HepG2 (cell line): ENCODE measurements around the gene ADGRG1. TPM values are rescaled to one million over a fixed set of nuclear protein-coding genes. Genes with fewer than 3 reads are reported as not detected.

Experiments used
- ATAC-seq: fragments of 200-7000 bp; cut with Tn5 transposase; 3 replicates; pipeline ENCODE4 v1.9.1; 2020; ENCODE audit warnings: mild to moderate bottlenecking, moderate library complexity
- BruUV-seq: library from RNA; stranded (reverse); fragments of 400-500 nt; replicated peaks from 2 replicates; lab custom pipeline; 2021; lab: Mats Ljungman, UMichigan
- CTCF ChIA-PET: fragments of 300-600 bp; formaldehyde crosslinking; extraction: SDS; loops from one replicate; lab custom pipeline; 2021; ENCODE audit warnings: low total read pairs, inconsistent platforms, low intra/inter-chr PET ratio; lab: Yijun Ruan, JAX
- POLR2A ChIA-PET: fragments of 350-600 bp; sonication (Branson Sonifier 250); formaldehyde crosslinking; loops from one replicate; lab custom pipeline; 2020; ENCODE audit warnings: antibody characterized with exemption, inconsistent platforms; lab: Yijun Ruan, JAX
- DNase-seq: peaks from one replicate; pipeline ENCODE4 v3.0.0-alpha.2; 2015; ENCODE audit warnings: low spot score
- FAIRE-seq: peaks from 3 replicates; lab custom pipeline; 2011; peaks lifted over from hg19 to GRCh38; lab: Jason Lieb, UNC
- H2AFZ ChIP-seq: one replicate; pipeline ENCODE4 v1.6.1; 2011; ENCODE audit warnings: low read length, inconsistent platforms
- H3K27ac ChIP-seq: fragments of 300-600 bp; 3 replicates; pipeline ENCODE4 v1.8.0; 2011; ENCODE audit warnings: mixed run types, mild to moderate bottlenecking, mixed read lengths, low read length, inconsistent platforms; ENCODE audit not compliant: insufficient read depth; ENCODE audit errors: extremely low read length
- H3K27me3 ChIP-seq, 2 experiments: fragments of 200-600 bp in 1 of 2; 2 replicates in 1 of 2; 3 replicates in 1 of 2; pipeline versions ENCODE4 v1.6.0 to v1.8.0; 2011; ENCODE audit warnings: low read length in 2 of 2, mild to moderate bottlenecking in 2 of 2, moderate library complexity in 2 of 2, inconsistent platforms in 1 of 2; ENCODE audit not compliant: insufficient read depth in 2 of 2, control insufficient read depth in 1 of 2
- H3K36me3 ChIP-seq, 2 experiments: fragments of 200-600 bp in 1 of 2; replicated peaks in 1 of 2; 2 replicates in 1 of 2; 3 replicates in 1 of 2; pipeline versions ENCODE4 v1.5.1 to v1.8.0; 2011; ENCODE audit warnings: low read length in 2 of 2, inconsistent platforms in 1 of 2; ENCODE audit not compliant: insufficient read depth in 2 of 2, control insufficient read depth in 1 of 2
- H3K4me1 ChIP-seq: 2 replicates; pipeline ENCODE4 v1.5.1; 2012; ENCODE audit warnings: low read length, inconsistent platforms; ENCODE audit not compliant: insufficient read depth
- H3K4me2 ChIP-seq: 2 replicates; pipeline ENCODE4 v1.6.0; 2011; ENCODE audit warnings: low read depth, low read length, inconsistent platforms
- H3K4me3 ChIP-seq, 3 experiments: fragments of 200-600 bp in 1 of 3; sonication (generic), shearing (Covaris generic) in 1 of 3; replicated peaks in 1 of 3; 2 replicates each; pipeline ENCODE4 v1.5.1; 2011 to 2016; ENCODE audit warnings: low read length in 3 of 3, inconsistent platforms in 2 of 3, low read depth in 2 of 3, mild to moderate bottlenecking in 2 of 3, control low read depth in 1 of 3, mixed read lengths in 1 of 3; ENCODE audit not compliant: insufficient read depth in 1 of 3
- H3K79me2 ChIP-seq: one replicate; pipeline ENCODE4 v1.6.1; 2011; ENCODE audit warnings: low read length, inconsistent platforms; ENCODE audit not compliant: insufficient read depth
- H3K9ac ChIP-seq: 2 replicates; pipeline ENCODE4 v1.6.0; 2011; ENCODE audit warnings: mild to moderate bottlenecking, low read depth, low read length, inconsistent platforms; ENCODE audit not compliant: insufficient read depth
- H3K9me3 ChIP-seq: 2 replicates; pipeline ENCODE4 v1.5.1; 2012; ENCODE audit warnings: mild to moderate bottlenecking, low read length
- H4K20me1 ChIP-seq: 2 replicates; pipeline ENCODE4 v1.6.0; 2011; ENCODE audit warnings: inconsistent platforms, mild to moderate bottlenecking, low read length, moderate library complexity; ENCODE audit not compliant: insufficient read depth
- KDM3A ChIP-seq: IDR thresholded peaks from 2 replicates; pipeline ENCODE4 v1.6.1; 2018; ENCODE audit warnings: low read depth, missing compliant biosample characterization
- RORA ChIP-seq: sonication (generic); formaldehyde crosslinking; IDR thresholded peaks from 2 replicates; pipeline ENCODE4 v1.5.0; 2020; ENCODE audit warnings: mild to moderate bottlenecking, missing genetic modification reagents, moderate library complexity
- SALL1 ChIP-seq: sonication (generic); formaldehyde crosslinking; IDR thresholded peaks from 2 replicates; pipeline ENCODE4 v1.8.0; 2022; ENCODE audit warnings: mild to moderate bottlenecking, missing genetic modification reagents
- TAF15 ChIP-seq: fragments of 200-400 bp; formaldehyde crosslinking; IDR thresholded peaks from one replicate; pipeline ENCODE4 v1.6.1; 2018; ENCODE audit warnings: mild to moderate bottlenecking, low read depth, low read length; ENCODE audit not compliant: poor library complexity, severe bottlenecking
- TBL1XR1 ChIP-seq: fragments of 150-350 bp; IDR thresholded peaks from 2 replicates; pipeline ENCODE4 v1.6.1; 2014; ENCODE audit warnings: borderline replicate concordance, low read length; ENCODE audit not compliant: partially characterized antibody
- YEATS4 ChIP-seq: sonication (generic); formaldehyde crosslinking; IDR thresholded peaks from 2 replicates; pipeline ENCODE4 v1.4.0; 2020; ENCODE audit warnings: missing genetic modification reagents, borderline replicate concordance
- ZC3H13 ChIP-seq: sonication (generic); formaldehyde crosslinking; IDR thresholded peaks from 2 replicates; pipeline ENCODE4 v1.8.1; 2023; ENCODE audit warnings: mild to moderate bottlenecking, missing genetic modification reagents, moderate library complexity
- ZFX ChIP-seq: sonication (generic); formaldehyde crosslinking; IDR thresholded peaks from 2 replicates; pipeline ENCODE4 v1.4.0; 2020; ENCODE audit warnings: mild to moderate bottlenecking, low read depth, missing genetic modification reagents, moderate library complexity
- ZNF20 ChIP-seq: sonication (generic); formaldehyde crosslinking; IDR thresholded peaks from 2 replicates; pipeline ENCODE4 v1.4.0; 2020; ENCODE audit warnings: mild to moderate bottlenecking, moderate library complexity, missing genetic modification reagents
- ZNF343 ChIP-seq: sonication (generic); formaldehyde crosslinking; IDR thresholded peaks from 2 replicates; pipeline ENCODE4 v1.4.0; 2020; ENCODE audit warnings: mild to moderate bottlenecking, missing genetic modification reagents
- ZNF468 ChIP-seq: sonication (generic); formaldehyde crosslinking; IDR thresholded peaks from 2 replicates; pipeline ENCODE4 v1.8.0; 2022; ENCODE audit warnings: mild to moderate bottlenecking, moderate library complexity, missing genetic modification reagents
- WGBS: methylation state at CpG from one replicate; pipeline ENCODE4 v1.1.6; 2017; ENCODE audit warnings: low lambda C conversion rate; 5-methylcytosine and 5-hydroxymethylcytosine counted together
- in situ Hi-C: cut with HindIII; loops from 2 replicates; pipeline ENCODE4 v1.10.0; 2017; ENCODE audit warnings: low pct_unique_long_range_greater_than_20kb; ENCODE audit not compliant: extremely low pct_ligation_motif_present
- intact Hi-C: fragments of 100-400 bp; cut with micrococcal nuclease; formaldehyde crosslinking; loops from one replicate; pipeline ENCODE4 v1.10.0; 2022; ENCODE audit not compliant: unreplicated experiment
- polyA plus RNA-seq, 8 experiments: library from polyadenylated mRNA; depleted of rRNA in 3 of 8; stranded (reverse) in 7 of 8; unstranded in 1 of 8; fragments of >200 nt; fragmentation: Illumina TruSeq in 4 of 8; extraction: Trizol in 4 of 8; gene quantifications; 2 replicates each; pipeline versions ENCODE4 v1.2.1 to v1.2.3, GENCODE V29; 2011 to 2016; ENCODE audit warnings: low read depth in 4 of 8, missing spikeins in 1 of 8, mixed read lengths in 1 of 8; ENCODE audit not compliant: insufficient read depth in 1 of 8
- total RNA-seq, 5 experiments: library from RNA; depleted of rRNA; stranded (reverse); fragments of >200 nt; fragmentation: Illumina TruSeq; extraction: Trizol; gene quantifications; 2 replicates each; pipeline ENCODE4 v1.2.3, GENCODE V29; 2016; ENCODE audit warnings: low read depth in 1 of 5
- TF ChIP-seq, protein P1 (sequence below): sonication (generic); formaldehyde crosslinking; IDR thresholded peaks from 2 replicates; pipeline ENCODE4 v1.4.0; 2020; ENCODE audit warnings: missing genetic modification reagents, borderline replicate concordance
- TF ChIP-seq, protein P2 (sequence below): sonication (generic); formaldehyde crosslinking; IDR thresholded peaks from 2 replicates; pipeline ENCODE4 v1.4.0; 2020; ENCODE audit warnings: mild to moderate bottlenecking, missing genetic modification reagents, borderline replicate concordance
- TF ChIP-seq, protein P3 (sequence below), 2 experiments: sonication (generic) in 1 of 2; formaldehyde crosslinking in 1 of 2; IDR thresholded peaks; 2 replicates each; pipeline versions ENCODE4 v1.4.0 to v1.6.1; 2016 to 2020; ENCODE audit warnings: borderline replicate concordance in 1 of 2, low read depth in 1 of 2, mild to moderate bottlenecking in 1 of 2, missing genetic modification reagents in 1 of 2

The ADGRG1 gene
- total and polyA plus RNA-seq, 2 of the 13 experiments (the other 11 are each of a cell fraction or from before 2014, with no cell fraction given): 2.7 to 5.9 TPM

DNA sequence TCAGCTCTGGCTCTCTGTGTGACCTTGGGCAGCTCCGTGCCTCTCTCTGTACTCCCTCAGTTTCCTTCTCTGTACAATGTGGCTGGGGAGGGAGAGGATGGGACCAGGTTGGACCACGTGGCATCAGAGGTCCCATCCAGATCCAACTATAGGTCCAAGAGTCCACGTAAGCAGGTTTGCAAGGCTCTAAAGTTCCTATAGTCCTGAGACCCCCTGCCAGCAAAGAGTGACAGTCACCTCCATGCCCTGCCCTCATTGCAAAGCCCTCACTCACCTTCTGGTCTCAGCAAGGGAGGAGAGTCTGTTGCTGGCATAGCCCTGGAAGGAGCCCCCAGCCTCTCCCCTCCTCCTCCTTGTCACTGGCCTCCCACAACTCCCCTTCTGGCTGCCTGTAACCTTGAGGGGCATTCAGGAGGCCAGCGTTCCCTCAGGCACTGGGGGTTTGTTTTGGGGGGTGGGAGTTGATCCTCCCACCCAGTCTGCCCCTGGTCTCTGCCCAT is 60.1 kb downstream of the ADGRG1 start:
- DNase-seq (no peak), FAIRE-seq (peak; percentile 30), ATAC-seq (peak; percentile 31)
- CTCF ChIA-PET: no interaction called here
- peaks cover 59% of the 10 kb centered on the region for H3K4me1 ChIP-seq
- POLR2A ChIA-PET: interaction anchor here (0.9 to 2.4 kb wide), 5 partner anchors 12 to 47 kb away, joined by 3 to 12 read pairs (median 7); partner anchors contain the start of genes ADGRG3 and KATNB1
- 0 out of 2 replicates have a peak overlapping the region, but pooled peaks have one; percentile 7 for H3K9ac ChIP-seq
- no TSS peak for BruUV-seq
- H2AFZ ChIP-seq: no peak overlapping the region
- no peaks in the 10 kb centered on the region for H3K9me3 ChIP-seq
- H4K20me1 ChIP-seq: no peaks in the 10 kb centered on the region
- no peaks in the 10 kb centered on the region for H3K36me3 ChIP-seq
- peak overlapping the region; percentile 55 for H3K4me2 ChIP-seq
- no peaks in the 10 kb centered on the region for H3K79me2 ChIP-seq
- peak overlapping the region in 1 of 3 experiments; percentile 33; a peak in 1 of 6 replicates for H3K4me3 ChIP-seq
- H3K27me3 ChIP-seq: no peaks in the 10 kb centered on the region
- 6% methylated on average over 2 of the region's 4 CpGs for WGBS
- H3K27ac ChIP-seq: no peak overlapping the region
- in situ Hi-C loops (no loop called here), intact Hi-C loops (no loop called here)
- TF ChIP-seq TBL1XR1: no peak
- TF ChIP-seq ZNF20: no peak
- no peak for TF ChIP-seq RORA (CRISPR knock-in tag)
- TF ChIP-seq ZNF343 (CRISPR knock-in tag): no peak
- peak; percentile 60; the same call in 1 of the 2 replicates for TF ChIP-seq YEATS4
- no peak for TF ChIP-seq TAF15
- TF ChIP-seq KDM3A (CRISPR knock-in tag): no peak
- TF ChIP-seq ZNF468 (CRISPR knock-in tag): no peak
- peak; percentile 11; the same call in 1 of the 2 replicates for TF ChIP-seq SALL1 (CRISPR knock-in tag)
- TF ChIP-seq, protein P1, sequence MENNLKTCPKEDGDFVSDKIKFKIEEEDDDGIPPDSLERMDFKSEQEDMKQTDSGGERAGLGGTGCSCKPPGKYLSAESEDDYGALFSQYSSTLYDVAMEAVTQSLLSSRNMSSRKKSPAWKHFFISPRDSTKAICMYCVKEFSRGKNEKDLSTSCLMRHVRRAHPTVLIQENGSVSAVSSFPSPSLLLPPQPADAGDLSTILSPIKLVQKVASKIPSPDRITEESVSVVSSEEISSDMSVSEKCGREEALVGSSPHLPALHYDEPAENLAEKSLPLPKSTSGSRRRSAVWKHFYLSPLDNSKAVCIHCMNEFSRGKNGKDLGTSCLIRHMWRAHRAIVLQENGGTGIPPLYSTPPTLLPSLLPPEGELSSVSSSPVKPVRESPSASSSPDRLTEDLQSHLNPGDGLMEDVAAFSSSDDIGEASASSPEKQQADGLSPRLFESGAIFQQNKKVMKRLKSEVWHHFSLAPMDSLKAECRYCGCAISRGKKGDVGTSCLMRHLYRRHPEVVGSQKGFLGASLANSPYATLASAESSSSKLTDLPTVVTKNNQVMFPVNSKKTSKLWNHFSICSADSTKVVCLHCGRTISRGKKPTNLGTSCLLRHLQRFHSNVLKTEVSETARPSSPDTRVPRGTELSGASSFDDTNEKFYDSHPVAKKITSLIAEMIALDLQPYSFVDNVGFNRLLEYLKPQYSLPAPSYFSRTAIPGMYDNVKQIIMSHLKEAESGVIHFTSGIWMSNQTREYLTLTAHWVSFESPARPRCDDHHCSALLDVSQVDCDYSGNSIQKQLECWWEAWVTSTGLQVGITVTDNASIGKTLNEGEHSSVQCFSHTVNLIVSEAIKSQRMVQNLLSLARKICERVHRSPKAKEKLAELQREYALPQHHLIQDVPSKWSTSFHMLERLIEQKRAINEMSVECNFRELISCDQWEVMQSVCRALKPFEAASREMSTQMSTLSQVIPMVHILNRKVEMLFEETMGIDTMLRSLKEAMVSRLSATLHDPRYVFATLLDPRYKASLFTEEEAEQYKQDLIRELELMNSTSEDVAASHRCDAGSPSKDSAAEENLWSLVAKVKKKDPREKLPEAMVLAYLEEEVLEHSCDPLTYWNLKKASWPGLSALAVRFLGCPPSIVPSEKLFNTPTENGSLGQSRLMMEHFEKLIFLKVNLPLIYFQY (CRISPR knock-in tag): no peak
- TF ChIP-seq ZC3H13 (CRISPR knock-in tag): no peak
- TF ChIP-seq ZFX (CRISPR knock-in tag): peak; percentile 24; the same call in 1 of the 2 replicates
- TF ChIP-seq, protein P2, sequence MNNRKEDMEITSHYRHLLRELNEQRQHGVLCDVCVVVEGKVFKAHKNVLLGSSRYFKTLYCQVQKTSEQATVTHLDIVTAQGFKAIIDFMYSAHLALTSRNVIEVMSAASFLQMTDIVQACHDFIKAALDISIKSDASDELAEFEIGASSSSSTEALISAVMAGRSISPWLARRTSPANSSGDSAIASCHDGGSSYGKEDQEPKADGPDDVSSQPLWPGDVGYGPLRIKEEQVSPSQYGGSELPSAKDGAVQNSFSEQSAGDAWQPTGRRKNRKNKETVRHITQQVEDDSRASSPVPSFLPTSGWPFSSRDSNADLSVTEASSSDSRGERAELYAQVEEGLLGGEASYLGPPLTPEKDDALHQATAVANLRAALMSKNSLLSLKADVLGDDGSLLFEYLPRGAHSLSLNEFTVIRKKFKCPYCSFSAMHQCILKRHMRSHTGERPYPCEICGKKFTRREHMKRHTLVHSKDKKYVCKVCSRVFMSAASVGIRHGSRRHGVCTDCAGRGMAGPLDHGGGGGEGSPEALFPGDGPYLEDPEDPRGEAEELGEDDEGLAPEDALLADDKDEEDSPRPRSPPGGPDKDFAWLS (CRISPR knock-in tag): no peak
- TF ChIP-seq, protein P3, sequence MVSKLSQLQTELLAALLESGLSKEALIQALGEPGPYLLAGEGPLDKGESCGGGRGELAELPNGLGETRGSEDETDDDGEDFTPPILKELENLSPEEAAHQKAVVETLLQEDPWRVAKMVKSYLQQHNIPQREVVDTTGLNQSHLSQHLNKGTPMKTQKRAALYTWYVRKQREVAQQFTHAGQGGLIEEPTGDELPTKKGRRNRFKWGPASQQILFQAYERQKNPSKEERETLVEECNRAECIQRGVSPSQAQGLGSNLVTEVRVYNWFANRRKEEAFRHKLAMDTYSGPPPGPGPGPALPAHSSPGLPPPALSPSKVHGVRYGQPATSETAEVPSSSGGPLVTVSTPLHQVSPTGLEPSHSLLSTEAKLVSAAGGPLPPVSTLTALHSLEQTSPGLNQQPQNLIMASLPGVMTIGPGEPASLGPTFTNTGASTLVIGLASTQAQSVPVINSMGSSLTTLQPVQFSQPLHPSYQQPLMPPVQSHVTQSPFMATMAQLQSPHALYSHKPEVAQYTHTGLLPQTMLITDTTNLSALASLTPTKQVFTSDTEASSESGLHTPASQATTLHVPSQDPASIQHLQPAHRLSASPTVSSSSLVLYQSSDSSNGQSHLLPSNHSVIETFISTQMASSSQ (IDR thresholded peaks at IDR 0.05; ENCODE audit: low read depth): no peak
- TF ChIP-seq, protein P3 (CRISPR knock-in tag; IDR thresholded peaks at IDR 0.05; ENCODE audit: borderline replicate concordance): no peak
